ENCODE measurements around the gene HOXD10.

The HOXD10 gene

DNA sequence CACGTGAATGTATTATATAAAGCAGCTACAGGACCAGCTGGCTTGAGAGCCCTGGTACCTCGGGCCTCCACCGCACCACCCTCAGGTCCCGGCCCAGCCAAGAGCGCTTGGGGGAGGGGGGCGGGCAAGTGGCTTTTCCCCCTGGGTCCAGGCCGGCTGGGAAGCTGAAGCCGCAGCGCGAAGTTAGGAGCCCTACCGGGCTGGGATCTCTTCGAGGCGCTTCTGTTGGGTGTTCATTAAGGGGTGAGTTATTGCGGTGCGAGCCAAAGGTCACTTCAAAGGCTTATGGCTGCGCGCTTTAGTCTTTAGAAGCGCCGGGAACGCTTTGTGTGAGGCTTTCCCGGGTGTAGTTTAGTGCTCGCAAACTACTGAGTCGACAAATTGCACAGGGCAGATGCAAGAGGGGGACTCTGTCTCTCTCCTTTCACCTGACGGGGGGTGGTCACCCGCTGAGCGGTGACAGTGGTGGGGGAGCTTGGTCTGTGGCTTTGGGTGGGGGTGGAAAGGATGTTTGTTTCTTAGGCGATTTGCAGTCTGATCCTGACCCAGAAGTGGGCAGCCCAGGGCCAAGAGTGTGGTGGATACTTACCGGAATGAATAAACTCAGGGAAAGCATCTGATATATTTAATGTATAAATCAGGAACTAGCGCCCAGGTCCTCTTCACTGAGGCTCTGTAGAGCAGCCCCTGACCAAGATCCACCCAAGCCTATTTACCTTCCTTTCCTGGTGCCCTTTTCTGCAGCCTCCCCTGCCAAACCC is 46.5 kb downstream of the HOXD10 start:
- no peak for DNase-seq (ENCODE audit: insufficient read length)
- TF ChIP-seq TAF1 (IDR thresholded peaks at IDR 0.05; ENCODE audit: borderline replicate concordance, low read depth, low read length) (no peak), POLR2A (IDR thresholded peaks at IDR 0.05; ENCODE audit: low read depth, low read length) (no peak), POLR2AphosphoS5 (IDR thresholded peaks at IDR 0.05; ENCODE audit: low read depth, low read length) (no peak)
- no peak for FAIRE-seq

DNA sequence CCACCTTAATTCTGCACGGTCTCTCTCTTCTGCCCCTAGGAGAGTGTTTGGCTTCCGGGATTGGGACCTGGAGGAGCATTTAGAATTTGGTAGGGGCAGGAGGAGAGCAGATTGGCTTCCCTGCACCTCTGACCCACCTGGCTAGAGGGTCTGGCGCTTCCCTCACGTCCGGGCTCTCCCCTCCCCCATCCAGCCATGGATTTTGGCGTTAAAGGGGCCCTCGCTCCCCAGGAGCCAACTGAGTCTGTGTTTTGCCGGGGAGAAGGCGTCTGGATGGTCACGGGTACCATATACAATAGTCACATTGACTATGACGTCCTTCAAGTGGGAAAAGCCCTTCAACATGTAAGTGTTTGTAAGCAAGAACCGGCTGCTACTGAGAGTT is 47.1 kb downstream of the HOXD10 start:
- FAIRE-seq (no peak), DNase-seq (ENCODE audit: insufficient read length) (no peak)
- TF ChIP-seq TAF1 (IDR thresholded peaks at IDR 0.05; ENCODE audit: borderline replicate concordance, low read depth, low read length) (no peak), POLR2AphosphoS5 (IDR thresholded peaks at IDR 0.05; ENCODE audit: low read depth, low read length) (no peak), POLR2A (IDR thresholded peaks at IDR 0.05; ENCODE audit: low read depth, low read length) (no peak)

DNA sequence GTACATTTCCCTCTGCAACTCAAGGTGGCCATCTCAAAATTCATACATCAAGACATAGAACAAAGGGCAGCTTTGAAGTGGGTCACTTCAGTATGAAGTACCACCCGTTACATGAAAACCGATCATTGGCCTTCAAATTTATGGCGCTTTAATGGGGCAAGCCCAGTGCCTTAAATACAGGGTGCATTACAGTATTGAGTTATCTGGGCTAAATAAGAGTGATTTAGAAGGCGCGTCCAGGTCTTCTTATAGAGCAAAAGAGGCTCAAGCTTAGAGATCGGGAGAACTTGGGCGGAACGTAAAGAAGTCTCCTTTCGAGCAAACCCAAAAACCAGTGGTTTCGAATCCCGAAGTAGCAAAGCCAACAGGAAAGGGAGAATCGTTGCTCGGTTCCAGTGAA is 47.6 kb downstream of the HOXD10 start:
- DNase-seq (ENCODE audit: insufficient read length) = no peak
- TF ChIP-seq POLR2A (IDR thresholded peaks at IDR 0.05; ENCODE audit: low read depth, low read length) = no peak
- no peak for TF ChIP-seq POLR2AphosphoS5 (IDR thresholded peaks at IDR 0.05; ENCODE audit: low read depth, low read length)
- no peak for TF ChIP-seq TAF1 (IDR thresholded peaks at IDR 0.05; ENCODE audit: borderline replicate concordance, low read depth, low read length)
- FAIRE-seq = no peak

DNA sequence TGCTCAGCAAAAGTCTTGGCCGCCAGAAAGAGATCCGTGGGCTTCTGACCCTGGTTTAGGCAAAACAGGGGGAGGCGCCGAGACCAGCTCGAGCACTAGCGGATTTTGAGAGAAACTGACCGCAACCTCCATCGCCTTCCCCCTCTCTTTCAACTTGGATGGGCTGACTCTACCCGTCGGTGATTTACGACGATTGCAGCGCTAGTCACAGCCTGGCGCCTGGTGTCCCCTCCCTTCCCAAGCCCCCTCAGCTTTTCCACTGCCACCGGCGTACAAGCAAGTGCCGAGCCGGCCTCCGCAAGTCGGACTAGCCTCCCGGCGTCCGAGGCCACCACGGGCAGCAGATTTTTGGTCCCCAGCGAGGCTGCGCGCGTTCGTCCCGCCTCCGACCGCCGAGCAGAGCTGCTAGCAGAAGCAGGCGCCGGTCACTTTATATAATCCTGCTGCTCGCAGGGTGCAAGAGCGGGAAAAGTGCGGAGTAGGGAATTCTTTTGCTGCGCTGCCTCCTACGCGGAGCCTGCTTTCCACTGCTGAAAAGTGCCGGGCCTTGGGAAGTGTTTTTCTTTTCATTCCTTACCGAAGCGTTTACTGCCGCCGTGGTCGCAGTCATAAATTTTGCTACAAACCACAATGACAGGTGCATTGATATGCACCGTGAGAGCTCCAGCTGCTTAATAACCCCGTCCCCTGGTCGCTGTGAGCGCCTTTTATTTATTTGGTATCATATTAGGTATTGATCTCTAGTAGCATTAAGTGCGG is 48.2 kb downstream of the HOXD10 start:
- FAIRE-seq (no peak), DNase-seq (ENCODE audit: insufficient read length) (no peak)
- TF ChIP-seq POLR2A (IDR thresholded peaks at IDR 0.05; ENCODE audit: low read depth, low read length) = no peak
- TF ChIP-seq TAF1 (IDR thresholded peaks at IDR 0.05; ENCODE audit: borderline replicate concordance, low read depth, low read length) = no peak
- no peak for TF ChIP-seq POLR2AphosphoS5 (IDR thresholded peaks at IDR 0.05; ENCODE audit: low read depth, low read length)

DNA sequence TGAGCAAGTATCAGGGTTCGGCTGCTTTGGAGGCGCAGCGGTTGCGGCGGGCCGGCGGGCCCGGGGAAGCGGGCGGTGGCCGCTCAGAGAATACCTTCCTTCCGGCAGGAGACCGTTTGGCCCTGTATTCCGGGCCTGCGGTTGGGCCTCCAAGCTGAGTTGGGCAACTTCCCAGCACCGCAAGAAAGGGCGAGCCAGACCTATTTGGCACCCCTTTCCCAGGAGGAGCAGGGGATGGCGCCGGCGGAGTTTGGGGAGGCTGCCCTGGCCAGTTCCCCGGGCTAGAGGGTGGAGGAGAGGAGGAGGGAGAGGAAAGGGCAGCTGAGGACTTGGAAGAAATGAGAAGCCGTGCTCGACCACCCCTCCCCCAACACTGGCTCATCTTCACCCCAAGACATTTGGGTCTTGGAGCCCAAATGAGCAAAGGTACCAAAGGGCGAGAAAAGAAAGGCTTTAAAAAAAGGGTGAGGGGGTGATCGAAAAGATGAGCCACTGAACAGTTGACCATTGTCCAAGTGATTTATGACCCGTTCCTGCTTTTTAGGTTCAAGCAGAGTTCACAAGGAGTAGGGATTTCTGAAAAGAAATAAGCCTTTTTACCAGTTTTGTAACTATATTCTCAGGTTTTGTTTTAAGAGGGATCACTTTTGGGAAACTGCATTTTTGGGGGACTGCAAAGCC is 48.9 kb downstream of the HOXD10 start:
- DNase-seq (ENCODE audit: insufficient read length) (no peak), FAIRE-seq (no peak)
- TF ChIP-seq POLR2AphosphoS5 (IDR thresholded peaks at IDR 0.05; ENCODE audit: low read depth, low read length) (no peak), POLR2A (IDR thresholded peaks at IDR 0.05; ENCODE audit: low read depth, low read length) (no peak), TAF1 (IDR thresholded peaks at IDR 0.05; ENCODE audit: borderline replicate concordance, low read depth, low read length) (no peak)

DNA sequence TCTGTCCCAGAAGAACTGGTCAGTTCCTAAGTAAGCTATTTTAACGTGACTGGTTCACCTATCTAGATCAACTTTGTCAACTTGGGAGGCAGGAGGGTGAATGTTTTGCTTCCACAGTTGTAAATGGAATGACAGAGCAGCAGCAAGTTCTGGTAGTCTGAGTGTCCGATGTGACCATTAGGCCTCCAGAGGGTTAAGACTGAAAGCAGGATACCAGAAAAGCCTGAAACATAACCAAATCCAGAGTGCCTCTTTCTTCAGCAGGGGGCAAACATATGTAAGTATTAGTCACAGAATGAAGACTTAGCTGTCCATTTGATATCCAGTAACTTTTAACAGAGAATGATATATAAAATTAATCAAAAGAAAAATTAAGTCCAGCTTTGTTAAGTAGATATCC is 49.7 kb downstream of the HOXD10 start:
- DNase-seq (ENCODE audit: insufficient read length) = no peak
- TF ChIP-seq POLR2A (IDR thresholded peaks at IDR 0.05; ENCODE audit: low read depth, low read length) (no peak), TAF1 (IDR thresholded peaks at IDR 0.05; ENCODE audit: borderline replicate concordance, low read depth, low read length) (no peak), POLR2AphosphoS5 (IDR thresholded peaks at IDR 0.05; ENCODE audit: low read depth, low read length) (no peak)
- no peak for FAIRE-seq

DNA sequence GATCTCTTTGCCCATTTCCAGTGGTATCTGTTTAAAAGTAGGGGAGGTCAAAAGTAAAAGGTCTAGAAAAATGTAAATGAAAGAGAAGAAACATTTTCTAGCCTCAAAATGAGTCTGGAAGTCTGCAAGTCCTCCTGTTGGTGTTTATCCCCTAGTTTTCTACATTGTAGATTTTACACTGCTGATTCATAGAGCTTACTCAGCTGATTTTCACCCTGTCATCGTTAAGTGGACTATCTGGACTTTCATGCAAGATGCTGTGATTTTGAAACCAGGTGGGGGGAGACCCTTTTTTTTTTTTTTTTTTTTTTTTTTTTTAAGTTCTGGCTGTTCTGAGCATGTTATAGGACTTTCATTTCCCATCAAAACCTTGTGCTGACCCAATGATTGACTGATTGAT is 50.8 kb downstream of the HOXD10 start:
- no peak for FAIRE-seq
- no peak for DNase-seq (ENCODE audit: insufficient read length)
- TF ChIP-seq TAF1 (IDR thresholded peaks at IDR 0.05; ENCODE audit: borderline replicate concordance, low read depth, low read length) = no peak
- no peak for TF ChIP-seq POLR2AphosphoS5 (IDR thresholded peaks at IDR 0.05; ENCODE audit: low read depth, low read length)
- TF ChIP-seq POLR2A (IDR thresholded peaks at IDR 0.05; ENCODE audit: low read depth, low read length) = no peak

DNA sequence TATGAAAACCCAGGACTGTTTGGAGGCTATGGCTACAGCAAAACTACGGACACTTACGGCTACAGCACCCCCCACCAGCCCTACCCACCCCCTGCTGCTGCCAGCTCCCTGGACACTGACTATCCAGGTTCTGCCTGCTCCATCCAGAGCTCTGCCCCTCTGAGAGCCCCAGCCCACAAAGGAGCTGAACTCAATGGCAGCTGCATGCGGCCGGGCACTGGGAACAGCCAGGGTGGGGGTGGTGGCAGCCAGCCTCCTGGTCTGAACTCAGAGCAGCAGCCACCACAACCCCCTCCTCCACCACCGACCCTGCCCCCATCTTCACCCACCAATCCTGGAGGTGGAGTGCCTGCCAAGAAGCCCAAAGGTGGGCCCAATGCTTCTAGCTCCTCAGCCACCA is 52.6 kb downstream of the HOXD10 start:
- FAIRE-seq = no peak
- DNase-seq (ENCODE audit: insufficient read length) = no peak
- TF ChIP-seq TAF1 (IDR thresholded peaks at IDR 0.05; ENCODE audit: borderline replicate concordance, low read depth, low read length) (no peak), POLR2A (IDR thresholded peaks at IDR 0.05; ENCODE audit: low read depth, low read length) (no peak), POLR2AphosphoS5 (IDR thresholded peaks at IDR 0.05; ENCODE audit: low read depth, low read length) (no peak)

Measured in GM12892 (cell line).